Glomerular visceral epithelial cell (primary cell): ENCODE measurements around the gene RELA.

ENCODE experiments used
- DNase-seq: peaks from one replicate; pipeline ENCODE4 v3.0.0-alpha.2; 2016; ENCODE audit errors: extremely low spot score

The RELA gene

GRCh38 chr11:65634440-65634839 lies 28.3 kb downstream of the RELA start:
- no peak for DNase-seq

GRCh38 chr11:65634109-65634436 lies 28.6 kb downstream of the RELA start:
- DNase-seq = no peak

GRCh38 chr11:65633390-65634108 lies 29.2 kb downstream of the RELA start:
- DNase-seq = no peak

GRCh38 chr11:65630215-65630614 lies 32.5 kb downstream of the RELA start:
- no peak for DNase-seq

- DNase-seq = no peak
These were observed 33.1 kb downstream of the RELA start for GRCh38 chr11:65629579-65629978.

GRCh38 chr11:65627202-65627601 lies 35.5 kb downstream of the RELA start:
- DNase-seq = no peak

GRCh38 chr11:65625628-65626342 lies 36.9 kb downstream of the RELA start:
- DNase-seq = no peak

GRCh38 chr11:65624931-65625627 lies 37.6 kb downstream of the RELA start:
- DNase-seq = no peak

GRCh38 chr11:65623852-65624616 lies 38.7 kb downstream of the RELA start:
- no peak for DNase-seq

- no peak for DNase-seq
These were observed 39.5 kb downstream of the RELA start for GRCh38 chr11:65623177-65623576.

- DNase-seq = no peak
These were observed 40.7 kb downstream of the RELA start for GRCh38 chr11:65622011-65622410.

- no peak for DNase-seq
These were observed 41.3 kb downstream of the RELA start for GRCh38 chr11:65621460-65621859.

GRCh38 chr11:65620666-65621065 lies 42.0 kb downstream of the RELA start:
- DNase-seq = no peak

- DNase-seq = no peak
These were observed 43.3 kb downstream of the RELA start for GRCh38 chr11:65619281-65619928.

GRCh38 chr11:65618763-65619162 lies 44.0 kb downstream of the RELA start:
- no peak for DNase-seq

GRCh38 chr11:65617990-65618751 lies 44.5 kb downstream of the RELA start:
- no peak for DNase-seq

GRCh38 chr11:65617136-65617850 lies 45.4 kb downstream of the RELA start:
- no peak for DNase-seq

GRCh38 chr11:65616575-65617001 lies 46.1 kb downstream of the RELA start:
- no peak for DNase-seq

GRCh38 chr11:65615950-65616574 lies 46.7 kb downstream of the RELA start:
- peak; percentile 39 for DNase-seq
